Kidney tubule cell (primary cell): Measurements from ENCODE around the gene STAP1.

Experiments used
- DNase-seq: peaks from one replicate; pipeline ENCODE4 v3.0.0-alpha.2; 2018; ENCODE audit warnings: low spot score

STAP1 gene

DNA sequence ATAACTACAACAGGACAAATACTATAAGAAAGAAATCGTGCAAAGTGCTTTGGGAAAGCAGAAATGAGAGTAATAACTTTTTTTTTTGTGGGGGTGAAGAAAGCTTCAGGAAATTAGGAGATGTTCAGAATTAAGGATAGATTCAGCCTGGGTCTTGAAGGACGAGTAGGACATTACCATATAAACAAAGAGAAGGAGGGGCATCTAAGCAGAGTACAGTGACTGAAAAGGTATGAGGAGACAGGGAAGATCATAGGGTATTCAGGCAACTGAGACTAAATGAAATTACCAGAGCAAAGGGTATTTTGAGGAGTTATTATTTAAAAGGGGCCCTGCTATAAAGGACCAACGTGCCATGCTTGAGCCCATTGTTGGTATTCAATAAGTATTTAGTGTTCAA is 3.1 kb upstream of the STAP1 start:
- no peak for DNase-seq

DNA sequence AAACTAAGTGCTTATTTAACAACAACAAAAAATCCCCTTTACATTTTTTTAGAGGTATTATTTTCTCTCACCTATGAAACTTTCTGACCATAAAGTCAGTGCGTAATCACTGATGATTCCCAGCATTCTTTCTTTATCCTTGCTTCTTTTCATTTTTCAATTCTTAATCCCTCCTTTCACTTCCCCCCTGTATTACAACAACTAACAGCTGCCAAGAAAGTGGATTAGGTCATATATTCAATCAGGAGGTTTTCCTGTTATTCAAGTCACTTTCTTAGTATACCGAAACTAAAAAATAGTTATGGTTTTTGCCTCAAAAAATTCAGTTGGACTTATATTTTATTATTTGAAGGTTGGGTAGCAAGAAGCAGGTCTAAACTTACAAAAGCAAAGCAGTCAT is 2.1 kb upstream of the STAP1 start:
- no peak for DNase-seq

DNA sequence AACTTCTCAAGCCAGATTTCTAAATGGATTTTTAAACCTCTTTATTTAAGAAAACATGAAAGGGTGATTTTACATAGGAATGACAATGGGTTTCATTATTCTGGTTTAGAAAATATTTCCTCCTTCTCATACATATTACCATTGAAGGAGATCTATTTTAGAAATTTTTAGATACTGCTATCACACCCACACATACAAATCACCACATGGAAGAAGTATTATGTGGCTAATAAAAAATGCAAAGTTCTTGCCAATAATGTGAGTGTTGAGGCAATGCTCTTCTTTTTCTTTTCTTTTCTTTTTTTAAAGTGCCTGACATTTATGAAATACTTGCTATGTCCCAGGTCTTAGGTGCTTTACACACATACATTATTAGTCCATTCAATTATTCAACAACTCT is 6.8 kb downstream of the STAP1 start:
- DNase-seq, result no peak

DNA sequence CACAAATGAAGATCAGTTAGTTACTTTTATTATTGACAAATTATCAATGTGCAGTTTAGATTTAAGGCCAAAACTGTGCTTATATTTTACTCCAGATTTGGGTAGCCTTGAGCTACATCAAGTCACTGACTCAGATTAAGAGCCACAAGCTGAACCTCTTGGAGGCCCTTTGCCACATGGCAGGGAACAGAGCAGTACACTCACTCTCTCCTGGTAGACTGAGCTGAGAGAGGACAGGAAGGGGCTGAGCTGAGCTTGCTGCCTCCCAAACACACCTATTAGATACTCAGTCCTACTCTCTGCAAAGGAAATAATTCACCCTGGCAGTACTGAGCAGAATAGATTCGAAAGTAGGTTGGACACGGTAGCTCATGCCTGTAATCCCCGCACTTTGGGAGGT is 7.8 kb downstream of the STAP1 start:
- DNase-seq, result no peak

DNA sequence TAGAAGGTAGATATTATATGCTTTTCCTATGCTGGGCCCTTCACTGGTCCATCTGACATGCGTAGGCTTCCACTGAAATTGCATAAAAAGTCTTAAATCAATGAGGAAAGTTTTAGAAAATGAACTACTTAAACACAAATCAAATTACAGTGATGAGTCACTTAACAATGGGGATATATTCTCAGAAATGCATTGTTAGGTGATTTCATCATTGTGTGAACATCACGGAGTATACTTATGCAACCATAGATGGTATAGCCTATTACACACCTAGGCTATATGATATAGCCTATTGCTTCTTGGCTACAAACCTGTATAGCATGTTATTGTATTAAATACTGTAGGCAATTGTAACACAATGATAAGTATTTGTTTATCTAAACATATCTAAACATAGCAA is 10.3 kb downstream of the STAP1 start:
- DNase-seq, result no peak

DNA sequence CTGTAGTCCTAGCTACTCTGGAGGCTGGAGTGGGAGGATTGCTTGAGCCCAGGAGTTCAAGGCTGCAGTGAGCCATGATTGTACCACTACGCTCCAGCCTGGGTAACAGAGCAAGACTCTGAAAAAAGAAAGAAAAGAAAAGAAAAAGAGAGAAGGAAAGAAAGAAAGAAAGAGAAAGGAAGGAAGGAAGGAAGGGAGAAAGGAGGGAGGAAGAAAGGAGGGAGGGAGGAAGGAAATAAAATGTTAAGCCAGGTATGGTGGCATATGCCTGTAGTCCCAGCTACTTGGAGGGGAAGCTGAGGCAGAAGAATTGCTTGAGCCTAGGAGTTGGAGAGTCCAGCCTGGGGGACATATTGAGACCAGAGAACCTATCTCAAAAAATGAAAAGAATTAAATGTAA is 12.0 kb downstream of the STAP1 start:
- no peak for DNase-seq

DNA sequence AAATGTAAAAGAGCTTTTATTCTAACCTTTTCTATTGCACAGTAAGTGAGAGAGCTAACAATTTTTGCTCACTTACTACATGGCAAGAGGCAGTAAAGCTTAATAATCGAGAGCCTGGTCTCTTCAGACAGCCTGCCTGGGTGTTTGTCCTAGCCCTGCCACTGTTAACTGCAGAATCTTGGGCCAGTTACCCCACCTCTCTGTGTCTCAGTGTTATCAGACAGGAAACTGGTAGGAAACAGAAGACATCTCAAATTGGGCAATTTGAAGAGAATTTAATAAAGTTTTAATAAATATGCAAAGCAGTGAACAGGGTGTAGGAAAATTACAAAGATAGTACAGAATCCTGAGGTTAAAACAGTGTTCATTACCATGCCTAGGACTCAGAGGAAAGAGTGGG is 13.4 kb downstream of the STAP1 start:
- no peak for DNase-seq

DNA sequence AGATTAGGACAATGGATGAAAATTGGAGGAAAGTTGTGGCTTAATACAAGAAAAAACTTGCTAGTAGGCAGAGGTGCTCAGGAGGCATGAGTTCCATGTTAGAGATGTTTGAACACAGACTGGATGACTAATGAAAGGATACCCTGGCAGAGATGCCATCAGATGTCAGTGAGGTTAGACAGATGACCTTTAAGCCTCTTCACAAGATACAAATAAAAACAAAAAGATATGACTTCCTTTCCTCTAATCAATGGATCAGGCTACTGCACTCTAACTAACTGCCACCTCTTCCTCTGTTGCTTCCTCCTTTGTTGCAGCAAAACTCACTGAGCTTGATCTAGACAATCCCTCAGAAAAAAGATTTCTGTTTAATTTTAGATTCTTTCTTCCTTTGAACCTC is 14.7 kb downstream of the STAP1 start:
- peak; percentile 7 for DNase-seq

DNA sequence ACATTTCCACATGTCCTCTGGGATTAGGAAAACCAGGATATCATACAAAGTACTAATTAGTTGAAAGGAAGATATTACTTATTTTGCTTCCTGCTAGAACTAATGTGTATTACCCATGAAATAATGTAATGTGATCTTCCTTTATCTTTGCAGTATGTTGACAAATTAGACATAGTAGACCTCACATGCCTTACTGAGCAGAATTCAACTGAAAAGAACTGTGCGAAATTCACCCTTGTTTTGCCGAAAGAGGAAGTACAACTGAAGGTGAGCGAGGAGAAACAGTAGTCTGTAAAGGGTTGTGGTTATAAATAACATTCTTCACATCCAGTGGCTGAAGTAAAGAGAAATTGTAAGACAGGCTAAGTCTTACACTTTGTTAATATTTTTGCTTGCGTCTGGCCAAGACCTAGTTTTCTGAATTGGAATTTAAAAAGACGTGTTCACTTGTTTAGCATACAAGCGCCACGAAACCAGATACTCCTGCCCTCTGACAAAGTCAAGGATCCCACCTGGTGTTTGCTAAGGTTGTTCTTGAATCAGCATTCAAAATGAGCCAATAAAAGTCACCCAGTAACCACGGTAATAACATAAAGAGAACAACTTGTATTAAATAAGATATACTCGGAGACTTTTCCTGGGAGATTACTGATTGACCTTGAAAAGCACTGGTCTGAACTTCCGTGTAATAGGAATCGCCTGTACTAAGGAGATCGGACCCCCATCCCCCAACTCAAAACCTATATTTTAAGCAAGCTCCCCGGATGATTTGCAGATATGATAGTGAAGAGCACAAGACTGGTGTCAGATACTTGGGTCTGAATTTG is 16.9 kb downstream of the STAP1 start:
- DNase-seq, result peak; percentile 53

DNA sequence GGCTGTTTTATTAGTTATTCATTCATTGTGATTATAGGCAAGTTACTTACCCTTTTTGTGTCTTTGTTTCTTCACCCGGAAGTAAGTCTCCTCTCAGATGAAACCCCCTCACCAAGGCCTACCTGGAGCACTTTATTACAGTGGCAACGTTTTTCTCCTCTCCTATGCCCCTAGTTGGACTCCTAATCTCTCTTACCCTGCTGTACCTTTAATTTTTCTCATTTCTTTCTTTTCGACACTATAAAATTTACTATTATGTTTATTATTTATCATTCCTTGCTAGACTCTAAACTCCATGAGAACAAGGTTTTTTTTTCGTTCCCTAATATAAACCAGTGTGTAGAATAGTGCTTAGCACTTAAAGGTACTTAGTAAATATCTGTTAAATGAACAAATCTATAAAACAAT is 17.5 kb downstream of the STAP1 start:
- no peak for DNase-seq

DNA sequence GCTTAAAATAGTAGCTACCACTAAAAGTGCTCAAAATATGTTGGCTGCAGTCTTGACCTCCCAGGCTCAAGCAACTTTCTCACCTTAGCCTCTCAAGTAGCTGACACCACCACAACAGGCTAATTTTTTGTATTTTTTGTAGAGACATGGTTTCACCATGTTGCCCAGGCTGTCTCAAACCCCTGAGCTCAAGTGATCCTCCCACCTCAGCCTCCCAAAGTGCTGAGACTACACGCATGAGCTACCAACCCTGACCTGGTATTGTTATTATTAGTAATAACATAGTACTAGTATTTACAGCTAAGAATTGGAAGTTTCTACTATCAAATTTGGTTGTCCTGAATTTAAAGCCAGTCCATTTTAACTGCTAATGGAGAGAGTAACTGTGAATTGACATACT is 18.0 kb downstream of the STAP1 start:
- peak; percentile 5 for DNase-seq

DNA sequence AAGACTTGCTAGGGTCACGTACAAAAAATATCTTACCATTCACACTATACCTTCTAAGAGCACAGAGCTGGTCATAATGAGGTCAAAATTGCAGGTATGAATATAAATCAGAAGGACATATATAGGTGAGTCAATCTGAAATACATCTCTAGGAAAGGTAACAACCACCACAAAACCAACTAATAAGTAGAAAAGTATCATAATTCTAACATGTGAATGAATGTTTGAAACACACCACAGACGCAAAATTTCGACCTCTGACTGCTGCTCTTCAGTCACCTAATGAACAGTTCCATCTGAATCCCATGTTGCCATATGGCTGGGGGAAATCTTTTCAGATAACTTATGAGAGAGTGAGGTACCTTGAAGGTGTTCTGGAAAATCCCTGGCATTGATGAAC is 22.1 kb downstream of the STAP1 start:
- DNase-seq, result no peak

DNA sequence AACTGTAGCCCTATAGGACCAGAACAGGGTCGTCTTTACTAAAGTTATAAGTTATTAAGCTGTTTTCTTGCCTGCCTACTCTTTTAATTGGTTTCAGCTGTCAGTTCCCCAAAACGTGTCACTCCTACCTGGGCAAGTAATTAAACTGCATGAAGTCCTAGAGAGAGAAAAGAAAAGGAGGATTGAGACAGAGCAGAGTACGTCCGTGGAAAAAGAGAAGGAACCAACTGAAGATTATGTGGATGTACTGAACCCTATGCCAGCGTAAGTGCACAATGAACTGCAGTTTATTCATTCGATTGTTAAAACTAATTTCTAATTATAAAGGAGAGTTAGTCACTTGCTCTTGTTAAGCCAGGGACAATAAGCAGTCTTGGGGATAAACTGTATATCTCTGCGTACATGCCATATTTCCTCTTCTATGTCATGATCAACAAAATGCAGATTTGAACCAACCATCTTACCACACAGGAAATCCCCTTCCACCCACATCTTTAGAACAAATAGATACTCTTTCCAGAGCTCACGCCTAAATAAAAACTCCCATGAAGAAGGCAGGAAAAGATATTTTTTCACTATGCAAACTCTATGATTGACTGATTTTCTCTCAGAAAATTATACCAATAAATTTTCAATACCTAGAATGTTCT is 22.8 kb downstream of the STAP1 start:
- no peak for DNase-seq

DNA sequence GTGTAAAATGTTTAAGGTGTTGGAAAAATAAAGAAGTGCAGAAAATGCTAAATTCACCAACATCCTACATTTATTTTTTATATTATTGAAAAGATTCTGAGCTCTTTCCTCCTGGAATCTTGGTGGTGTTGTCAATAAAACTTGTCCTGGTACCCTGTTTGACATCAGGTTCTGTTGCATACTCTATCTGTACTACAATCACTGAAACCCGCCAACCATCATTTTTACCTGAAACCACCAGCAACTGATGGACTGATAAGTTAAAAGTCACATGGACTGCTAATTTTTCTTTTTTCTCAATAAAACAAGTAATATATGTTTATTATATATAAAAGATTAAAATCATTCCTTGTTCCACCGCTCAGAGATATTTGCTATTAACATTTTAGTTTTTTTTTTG is 23.4 kb downstream of the STAP1 start:
- DNase-seq, result no peak

DNA sequence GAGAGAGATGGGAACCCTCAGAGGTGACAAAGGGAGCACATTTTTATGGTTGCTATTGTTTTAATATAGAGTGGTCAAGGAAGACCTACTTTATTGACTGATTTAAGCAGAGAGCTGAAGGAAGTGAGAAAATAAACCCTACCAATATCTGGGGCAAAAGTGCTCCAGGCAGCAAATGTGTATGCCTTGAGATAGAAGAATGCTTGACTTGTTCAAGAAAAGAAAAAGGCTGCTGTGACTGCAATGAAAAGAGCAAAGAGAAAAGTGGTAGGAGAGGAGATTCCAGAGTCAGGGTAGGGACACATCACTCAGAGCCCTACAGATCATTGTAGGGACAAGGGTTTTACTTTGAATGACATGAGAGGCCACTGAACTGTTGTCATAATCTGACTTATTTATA is 26.0 kb downstream of the STAP1 start:
- no peak for DNase-seq

DNA sequence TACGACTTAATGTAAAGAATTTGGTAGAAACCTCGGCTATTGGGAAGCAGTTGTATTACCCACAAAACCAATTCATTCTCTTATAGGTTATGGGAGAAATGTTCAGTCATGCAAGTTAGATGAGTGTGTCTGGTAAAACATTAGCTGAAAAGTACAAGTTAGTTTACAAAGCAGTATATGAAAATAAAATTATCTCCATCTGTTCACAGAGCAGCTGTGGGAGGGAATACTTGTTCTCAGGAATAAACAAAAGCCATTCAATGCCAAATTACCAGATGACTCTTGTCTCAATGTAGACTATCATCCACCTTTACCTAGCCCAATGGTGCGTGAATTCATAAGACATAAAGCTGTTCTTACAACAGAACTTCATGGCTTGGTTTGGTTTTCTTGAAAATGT is 28.6 kb downstream of the STAP1 start:
- peak; percentile 20 for DNase-seq

DNA sequence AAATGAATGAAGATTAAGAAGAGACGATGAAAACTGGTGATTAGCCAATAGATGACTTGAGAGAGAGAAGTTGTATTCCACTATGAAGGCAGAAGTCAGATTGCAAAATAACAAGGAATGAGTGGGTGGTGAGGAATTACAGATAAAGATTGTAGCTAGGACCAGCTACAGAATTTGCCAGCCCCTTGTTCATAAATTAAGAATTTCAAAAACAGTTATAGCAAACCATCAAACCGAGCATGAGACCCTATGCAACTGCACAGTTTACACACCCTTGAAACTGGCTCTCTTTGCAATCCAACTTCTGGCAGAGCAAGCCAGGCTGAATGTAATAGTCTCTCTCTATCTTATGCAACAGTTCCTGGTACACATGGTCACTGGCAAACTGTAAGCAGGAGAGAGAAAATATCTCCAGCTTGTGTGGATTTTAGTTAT is 35.2 kb downstream of the STAP1 start:
- DNase-seq, result no peak

DNA sequence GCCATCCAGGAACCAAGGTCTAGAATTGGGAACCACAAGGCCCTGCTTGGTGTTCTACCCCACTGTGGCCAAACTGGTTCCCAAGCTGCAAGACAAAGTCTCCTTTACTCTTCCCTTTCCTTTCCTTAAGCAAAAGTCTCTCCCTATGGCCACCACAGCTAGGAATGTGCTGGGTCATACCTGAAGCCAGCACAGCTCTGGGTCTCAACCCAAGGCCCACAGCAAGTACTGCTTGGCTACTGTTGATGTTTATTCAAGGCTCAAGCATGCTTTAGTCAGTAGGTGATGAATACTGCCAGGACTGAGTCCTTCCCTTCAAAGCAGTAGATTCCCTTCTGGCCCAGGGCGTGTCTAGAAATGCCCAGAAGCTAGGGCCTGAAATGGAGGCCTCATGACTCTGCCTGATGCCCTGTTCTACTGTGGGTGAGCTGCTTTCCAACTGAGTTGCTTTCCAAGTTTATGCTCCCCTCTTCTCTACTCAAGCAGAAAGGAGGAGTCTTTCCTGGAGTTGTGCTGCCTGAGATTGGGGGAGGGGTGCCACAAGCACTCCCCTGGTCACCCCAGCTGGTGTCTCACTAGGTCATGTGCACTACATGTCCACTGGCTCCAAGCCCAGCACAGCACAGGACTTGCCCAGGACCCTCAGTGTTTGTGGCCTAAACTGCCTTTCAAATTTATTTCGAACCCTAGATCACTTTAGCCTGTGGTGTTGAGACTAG is 44.9 kb downstream of the STAP1 start:
- peak; percentile 27 for DNase-seq

DNA sequence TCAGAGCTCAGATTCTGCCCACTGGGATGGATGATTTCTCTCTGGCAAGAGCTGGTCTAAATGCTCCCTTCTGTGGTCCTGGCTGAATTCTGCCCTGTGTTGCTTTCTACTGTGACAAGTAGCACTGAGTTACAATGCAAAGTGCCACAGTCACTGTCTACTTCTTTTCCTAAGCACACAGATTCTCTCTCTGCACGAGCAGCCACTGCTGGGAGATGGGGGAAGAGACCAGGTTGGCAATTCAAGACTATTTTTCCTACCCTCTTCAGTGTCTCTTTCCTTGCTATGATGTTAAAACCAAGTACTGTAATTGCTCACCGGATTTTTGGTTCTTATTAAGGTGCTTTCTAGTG is 45.5 kb downstream of the STAP1 start:
- DNase-seq, result no peak

DNA sequence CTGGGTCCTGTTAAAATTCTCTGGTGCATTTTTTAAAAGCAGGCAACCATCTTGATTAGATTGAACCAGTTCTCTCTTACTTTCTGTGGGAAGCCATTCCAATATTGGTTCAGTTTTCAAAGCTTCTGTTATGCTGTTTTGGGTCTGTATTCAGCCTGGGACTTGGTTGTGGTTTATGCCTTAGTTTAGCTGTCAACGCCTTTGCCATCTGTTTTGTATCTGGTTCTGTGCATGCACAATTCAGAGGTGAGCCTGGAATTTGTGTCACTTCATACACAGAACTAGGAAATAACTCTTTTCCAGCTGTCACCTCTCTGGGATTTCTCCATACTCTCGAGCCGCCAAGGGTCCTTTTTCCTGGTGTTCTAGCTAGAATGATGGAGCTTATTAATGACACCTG is 46.2 kb downstream of the STAP1 start:
- no peak for DNase-seq

DNA sequence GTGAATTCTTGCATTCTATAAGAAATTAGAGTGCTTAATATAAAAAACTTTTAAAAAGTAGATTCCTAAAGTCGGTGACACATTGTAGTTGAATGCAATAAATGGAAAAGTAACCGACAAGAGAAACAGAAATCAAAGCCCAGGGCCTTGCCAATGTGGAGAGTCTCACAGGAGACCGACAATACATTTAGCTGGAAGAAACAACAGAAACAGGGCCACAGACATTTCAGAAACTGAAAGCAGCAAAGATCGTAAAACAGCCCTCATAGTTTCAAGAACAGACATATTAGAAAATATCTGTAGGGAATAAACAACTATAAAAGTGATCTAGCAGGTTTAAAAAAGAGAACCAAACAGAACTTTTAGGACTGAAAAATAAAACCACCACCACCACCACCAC is 49.5 kb downstream of the STAP1 start:
- DNase-seq, result no peak

DNA sequence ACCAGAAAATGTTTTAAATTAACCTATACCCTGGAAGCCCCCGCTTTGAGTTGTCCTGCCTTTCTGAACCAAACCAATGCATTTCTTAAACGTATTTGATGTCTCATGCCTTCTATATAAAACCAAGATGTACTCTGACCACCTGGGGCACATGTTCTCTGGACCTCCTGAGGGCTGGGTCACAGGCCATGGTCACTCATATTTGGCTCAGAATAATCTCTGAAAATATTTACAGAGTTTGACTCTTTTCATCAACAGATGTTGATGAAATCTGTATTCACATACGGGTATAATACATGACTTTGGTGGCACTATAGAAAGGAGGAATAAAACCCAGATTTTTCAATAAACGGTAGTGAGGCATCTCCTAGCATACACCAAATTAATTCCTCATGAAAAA is 55.7 kb downstream of the STAP1 start:
- DNase-seq, result no peak

DNA sequence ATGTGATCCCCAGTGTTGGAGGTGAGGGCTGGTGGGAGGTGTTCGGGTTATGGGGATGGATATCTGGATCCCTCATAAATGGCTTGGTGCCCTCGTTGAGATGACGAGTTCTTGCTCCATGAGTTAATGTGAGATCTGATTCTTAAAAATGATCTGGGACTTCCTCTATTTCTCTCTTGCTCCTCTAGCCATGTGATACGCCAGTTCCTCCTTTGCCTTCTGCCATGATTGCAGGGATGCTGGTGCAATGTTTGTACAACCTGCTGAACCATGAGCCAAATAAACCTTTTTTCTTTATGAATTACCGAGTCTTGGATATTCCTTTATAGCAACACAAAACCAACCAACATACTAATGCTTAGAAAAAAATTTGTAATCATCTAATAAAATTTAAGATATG is 56.6 kb downstream of the STAP1 start:
- DNase-seq, result no peak
